Heart right ventricle (tissue), 16 donors: ENCODE measurements around the gene BRME1. TPM values are rescaled to one million over a fixed set of nuclear protein-coding genes. Genes with fewer than 3 reads are reported as not detected.
A peak's percentile ranks its signal among the peaks of the same experiment; 100 is the strongest.
"Not testable (repeated sequence)": the region's sequence is repeated elsewhere in the genome, so short reads cannot be mapped to it uniquely, and the experiment has no call there.

Experiments used
- ATAC-seq, 8 donors: fragments of 200-7000 bp; cut with Tn5 transposase; one replicate each; pipeline ENCODE4 v1.9.1; 2020; ENCODE audit warnings: mild to moderate bottlenecking in 8 of 8, moderate library complexity in 8 of 8, moderate number of reproducible peaks in 1 of 8
- DNase-seq, 2 donors: peaks; one replicate each; pipeline ENCODE4 v3.0.0-alpha.2; 2020
- H3K27ac ChIP-seq, 10 donors: fragments of 200-600 bp; sonication (generic) in 2 of 10; one replicate each; pipeline versions ENCODE4 v1.5.0 to v1.8.0; 2020 to 2022; ENCODE audit warnings: mild to moderate bottlenecking in 3 of 10
- H3K27me3 ChIP-seq, 7 donors: fragments of 200-600 bp; one replicate each; pipeline ENCODE4 v1.8.0; 2021 to 2022; ENCODE audit warnings: mild to moderate bottlenecking in 2 of 7
- H3K36me3 ChIP-seq, 9 donors: fragments of 200-600 bp; sonication (generic) in 1 of 9; one replicate each; pipeline versions ENCODE4 v1.5.0 to v1.8.0; 2020 to 2022; ENCODE audit warnings: mild to moderate bottlenecking in 2 of 9
- H3K4me1 ChIP-seq, 9 donors: fragments of 200-600 bp; sonication (generic) in 1 of 9; one replicate each; pipeline versions ENCODE4 v1.5.0 to v1.8.0; 2020 to 2022; ENCODE audit warnings: mild to moderate bottlenecking in 4 of 9
- H3K4me3 ChIP-seq, 10 donors: fragments of 200-600 bp; sonication (generic) in 2 of 10; one replicate each; pipeline versions ENCODE4 v1.5.0 to v1.8.0; 2020 to 2022; ENCODE audit warnings: mild to moderate bottlenecking in 7 of 10, moderate library complexity in 2 of 10
- H3K9me3 ChIP-seq, 11 donors: fragments of 200-600 bp in 10 of 11; sonication (generic) in 2 of 11; one replicate each; pipeline versions ENCODE4 v1.5.0 to v1.8.0; 2013 to 2022; ENCODE audit warnings: mild to moderate bottlenecking in 2 of 11, control low read depth in 1 of 11, moderate library complexity in 1 of 11
- WGBS, 2 donors: extraction: QIAGEN DNeasy Blood & Tissue Kit; methylation state at CpG; one replicate each; pipeline ENCODE4 v1.1.7; 2013; ENCODE audit warnings: inconsistent platforms in 1 of 2; 5-methylcytosine and 5-hydroxymethylcytosine counted together
- intact Hi-C, 10 donors: fragments of 100-400 bp; cut with DNase I; formaldehyde crosslinking; loops; one replicate each; pipeline versions ENCODE4 v1.11.1 to v1.14.2; 2022
- polyA plus RNA-seq, 2 donors: library from polyadenylated mRNA; stranded (reverse); fragments of 200-250 nt; gene quantifications; one replicate each; pipeline ENCODE4 v1.2.3, GENCODE V29; 2013
- total RNA-seq, 10 donors: library from RNA; stranded (reverse); fragmentation: NEBNext Ultra II Directional in 3 of 10; extraction: Animal tissue kit (Norgen Biotek cat#: 25700) in 3 of 10; gene quantifications; one replicate each; pipeline versions ENCODE4 v1.2.1 to v1.2.4, GENCODE V29; 2021 to 2023
- TF ChIP-seq, protein P1 (sequence below), 9 donors: fragments of 200-600 bp; sonication (generic) in 2 of 9; IDR thresholded peaks; one replicate each; pipeline versions ENCODE4 v1.5.0 to v1.8.0; 2021 to 2022; ENCODE audit warnings: antibody characterized with exemption in 9 of 9, mild to moderate bottlenecking in 5 of 9, moderate library complexity in 1 of 9
- donor health status: Arrhythmogenic right ventricular cardiomyopathy.
- donor health status: ischemic (EF 13 %, LVEDD 7.1; RV severe dilation, severe dysfunction).
- donor health status: healthy with polysubstance abuse.
- donor health status: DM: no; HTN: yes; CAD: no.
- donor health status: DM: no; HTN: no; CAD: no.
- donor health status: ischemic (EF 25% LVEDD 6.9; RV normal size, moderate dysfunction).
- donor health status: ischemic (EF 25% LVEDD 5.7; RV mildly dilated, moderate dysfunction).
- donor health status: healthy.
- donor health status: DM: yes; HTN: yes; CAD: no.
- donor health status: Ischemic cardiomyopathy.
- donor health status: ischemic (EF 35%, LVEDD 5.7; RV mildly dilated, moderate dysfunction).
- donor health status: nonischemic (EF 11% LVEDD 7.7; RV severe dilation, severe dysfunction).
- donor health status: DM: yes; HTN: yes; CAD: no.
- donor health status: PGD.
- donor health status: ischemic (EF 29% LVEDD 5.4; RV normal size, mild dysfunction).
- donor health status: nonischemic (EF 23%, LVEDD 6.1; RV moderate dilation, normal function).

Gene BRME1
- total and polyA plus RNA-seq, 12 donors, result 0.19 to 2.0 (median 0.63) TPM; not detected in 2

- intact Hi-C loops, result no loop called here
- no peaks in the 10 kb centered on the region for H3K27me3 ChIP-seq
- WGBS, 2 donors, result 53 to 55% methylated on average over 2 of the region's 2 CpGs
Observed at GRCh38 chr19:13856497-13856896, 49.4 kb downstream of the BRME1 start.

GRCh38 chr19:13852171-13852707, 53.7 kb downstream of the BRME1 start:
- intact Hi-C loops, result not testable (repeated sequence)
- H3K27ac ChIP-seq, result peak overlapping the region in 9 of 10 donors; percentile 92 to 100 (median 99)

More at GRCh38 chr19:13856497-13856896, 49.4 kb downstream of the BRME1 start:
- DNase-seq (no peak), ATAC-seq (no peak)
- H3K36me3 ChIP-seq, result no peaks in the 10 kb centered on the region
- no peak overlapping the region for H3K4me3 ChIP-seq
- no peaks in the 10 kb centered on the region for H3K9me3 ChIP-seq
- peaks cover 2 to 14% (median 11%) of the 10 kb centered on the region in 9 donors for H3K4me1 ChIP-seq
- no peak overlapping the region for H3K27ac ChIP-seq
- TF ChIP-seq, protein P1, sequence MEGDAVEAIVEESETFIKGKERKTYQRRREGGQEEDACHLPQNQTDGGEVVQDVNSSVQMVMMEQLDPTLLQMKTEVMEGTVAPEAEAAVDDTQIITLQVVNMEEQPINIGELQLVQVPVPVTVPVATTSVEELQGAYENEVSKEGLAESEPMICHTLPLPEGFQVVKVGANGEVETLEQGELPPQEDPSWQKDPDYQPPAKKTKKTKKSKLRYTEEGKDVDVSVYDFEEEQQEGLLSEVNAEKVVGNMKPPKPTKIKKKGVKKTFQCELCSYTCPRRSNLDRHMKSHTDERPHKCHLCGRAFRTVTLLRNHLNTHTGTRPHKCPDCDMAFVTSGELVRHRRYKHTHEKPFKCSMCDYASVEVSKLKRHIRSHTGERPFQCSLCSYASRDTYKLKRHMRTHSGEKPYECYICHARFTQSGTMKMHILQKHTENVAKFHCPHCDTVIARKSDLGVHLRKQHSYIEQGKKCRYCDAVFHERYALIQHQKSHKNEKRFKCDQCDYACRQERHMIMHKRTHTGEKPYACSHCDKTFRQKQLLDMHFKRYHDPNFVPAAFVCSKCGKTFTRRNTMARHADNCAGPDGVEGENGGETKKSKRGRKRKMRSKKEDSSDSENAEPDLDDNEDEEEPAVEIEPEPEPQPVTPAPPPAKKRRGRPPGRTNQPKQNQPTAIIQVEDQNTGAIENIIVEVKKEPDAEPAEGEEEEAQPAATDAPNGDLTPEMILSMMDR (IDR thresholded peaks at IDR 0.05), result no peak

GRCh38 chr19:13851734-13852114, 54.2 kb downstream of the BRME1 start:
- H3K27me3 ChIP-seq, intact Hi-C loops, H3K36me3 ChIP-seq, H3K9me3 ChIP-seq, DNase-seq, H3K4me3 ChIP-seq, ATAC-seq: not testable (repeated sequence)
- WGBS, 2 donors, result 76 to 92% methylated on average over 5 of the region's 5 CpGs
- Histone ChIP-seq H3K27ac (peak overlapping the region; percentile 87 to 100 (median 99)), H3K4me1 (peaks cover 17 to 48% (median 46%) of the 10 kb centered on the region in 9 donors)

More at GRCh38 chr19:13852171-13852707, 53.7 kb downstream of the BRME1 start:
- H3K27me3 ChIP-seq, H3K9me3 ChIP-seq, ATAC-seq, DNase-seq, H3K4me3 ChIP-seq, H3K36me3 ChIP-seq: not testable (repeated sequence)
- peaks cover 16 to 44% (median 41%) of the 10 kb centered on the region in 9 donors for H3K4me1 ChIP-seq
- WGBS, 2 donors, result 89 to 93% methylated on average over 12 of the region's 12 CpGs

- intact Hi-C loops, result no loop called here
- H3K36me3 ChIP-seq, result no peaks in the 10 kb centered on the region
- H3K4me1 ChIP-seq, result peaks cover 23 to 54% (median 49%) of the 10 kb centered on the region in 9 donors
- DNase-seq (peak; percentile 81 to 88), ATAC-seq (peak; percentile 23 to 66 (median 48))
- H3K9me3 ChIP-seq, result no peaks in the 10 kb centered on the region
- peak overlapping the region in 9 of 10 donors; percentile 10 to 53 (median 38) for H3K4me3 ChIP-seq
- H3K27me3 ChIP-seq, result no peaks in the 10 kb centered on the region
- peak overlapping the region; percentile 87 to 100 (median 99) for H3K27ac ChIP-seq
- TF ChIP-seq, protein P1 (IDR thresholded peaks at IDR 0.05), result no peak
- WGBS, 2 donors, result 36 to 44% methylated on average over 26 of the region's 26 CpGs
Observed at GRCh38 chr19:13850910-13851733, 54.8 kb downstream of the BRME1 start.
